Right hindlimb (tissue), 1 donor: ENCODE results near the gene GSTA2.
"Not testable (repeated sequence)": the region's sequence is repeated elsewhere in the genome, so short reads cannot be mapped to it uniquely, and the experiment has no call there.

ENCODE experiments used
- DNase-seq: peaks from one replicate; pipeline ENCODE4 v3.0.0-alpha.2; 2018

The GSTA2 gene

DNA sequence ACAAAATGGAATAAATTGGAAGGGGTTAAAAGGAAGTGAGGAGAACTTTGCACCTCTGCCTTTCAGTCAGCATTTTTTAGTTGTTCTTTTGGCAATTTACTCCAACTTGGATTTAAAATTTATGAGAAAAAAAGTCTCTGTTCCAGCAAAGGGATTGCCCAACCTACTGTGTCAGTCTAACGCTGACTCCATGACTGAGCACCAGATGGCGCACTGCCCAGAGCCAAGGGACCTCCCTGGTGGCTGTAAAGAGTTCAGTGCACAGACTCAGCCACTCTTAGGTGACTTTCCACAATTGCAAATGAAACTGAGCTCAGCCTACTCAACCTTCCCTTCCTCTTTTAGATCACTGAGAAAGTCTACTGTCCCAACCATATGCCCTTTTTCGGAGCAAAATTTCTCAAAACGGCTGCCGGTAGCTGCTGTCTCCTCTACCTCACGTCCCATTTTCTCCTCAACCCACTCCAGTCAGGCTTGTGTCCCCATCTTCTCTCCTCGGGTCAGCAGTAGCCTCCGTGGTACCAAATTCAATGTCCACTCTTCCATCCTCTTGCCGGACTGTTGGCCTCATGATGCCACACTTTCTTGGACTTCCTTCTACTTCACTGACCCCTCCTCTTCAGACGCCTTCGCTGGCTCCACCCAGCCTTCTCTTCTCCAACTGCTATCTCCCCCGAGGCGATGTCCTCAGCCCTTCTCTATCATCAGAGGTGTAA lies 38.7 kb downstream of the GSTA2 start:
- DNase-seq: peak; percentile 29

DNA sequence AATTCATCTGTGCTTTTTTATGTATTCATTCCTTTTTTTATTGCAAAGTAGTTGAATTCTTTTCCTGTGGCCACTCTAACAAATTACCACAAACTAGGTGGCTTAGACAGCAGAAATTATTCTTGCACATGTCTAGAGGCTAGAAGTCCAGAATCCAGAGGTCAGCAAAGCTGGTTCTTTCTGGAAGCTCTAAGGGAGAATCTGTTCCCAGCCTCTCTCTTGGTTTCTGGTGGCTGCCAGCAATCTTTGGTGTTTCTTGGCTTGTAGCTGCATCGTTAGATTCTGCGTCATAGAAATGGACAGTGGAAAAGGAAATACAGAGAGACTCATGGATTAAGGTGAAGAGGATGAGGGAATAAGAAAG lies 39.3 kb downstream of the GSTA2 start:
- DNase-seq: no peak

DNA sequence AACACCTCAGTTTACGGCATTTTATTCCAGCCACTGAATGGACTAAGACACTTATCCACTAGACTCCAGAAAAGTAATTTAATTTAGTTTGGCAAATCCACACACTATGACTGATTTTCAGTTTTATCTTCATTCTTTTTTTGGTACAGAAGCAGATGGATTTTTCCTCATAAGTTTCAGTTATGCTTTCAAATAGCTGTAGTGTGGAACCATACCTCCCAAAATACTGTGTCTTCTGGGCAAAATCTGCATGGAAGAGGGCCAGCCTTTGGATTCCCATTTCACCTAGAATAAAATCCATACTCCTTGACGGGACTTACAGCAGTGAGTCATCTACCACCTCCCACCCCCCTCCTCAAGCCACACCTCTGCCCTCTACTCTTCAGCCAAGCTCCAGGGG lies 43.0 kb downstream of the GSTA2 start:
- DNase-seq: no peak

DNA sequence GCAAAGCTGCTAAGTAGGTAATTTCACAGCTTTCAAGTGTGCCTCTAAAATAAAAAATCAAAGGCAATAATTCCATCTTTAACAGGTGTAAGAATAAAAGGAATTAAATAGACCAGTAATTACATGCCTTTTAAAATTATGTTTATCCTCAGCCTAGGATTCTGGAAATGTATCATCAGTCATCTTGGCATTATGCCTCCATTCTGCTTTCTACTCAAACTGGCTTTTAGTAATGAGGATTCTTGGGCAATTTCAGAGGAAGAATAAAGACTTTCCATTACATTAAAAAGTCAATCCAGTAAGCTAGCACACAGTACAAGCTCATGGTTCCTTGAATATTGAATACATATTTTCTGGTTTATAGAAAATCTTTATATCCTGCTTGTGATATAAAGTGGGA lies 44.7 kb downstream of the GSTA2 start:
- no peak for DNase-seq

DNA sequence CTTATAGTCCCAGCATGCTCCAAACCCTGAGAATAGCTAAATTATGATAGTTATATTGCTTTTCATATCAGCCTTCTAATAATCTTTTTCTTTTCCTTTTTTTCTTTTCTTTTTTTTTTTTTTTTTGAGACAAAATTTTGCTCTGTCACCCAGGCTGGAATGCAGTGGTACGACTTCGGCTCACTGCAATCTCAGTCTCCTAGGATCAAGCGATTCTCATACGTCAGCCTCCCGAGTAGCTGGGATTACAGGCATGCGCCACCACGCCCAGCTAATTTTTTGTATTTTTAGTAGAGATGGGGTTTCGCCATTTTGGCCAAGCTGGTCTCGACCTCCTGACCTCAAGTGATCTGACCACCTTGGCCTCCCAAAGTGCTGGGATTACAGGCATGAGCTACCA lies 48.5 kb downstream of the GSTA2 start:
- DNase-seq: not testable (repeated sequence)

DNA sequence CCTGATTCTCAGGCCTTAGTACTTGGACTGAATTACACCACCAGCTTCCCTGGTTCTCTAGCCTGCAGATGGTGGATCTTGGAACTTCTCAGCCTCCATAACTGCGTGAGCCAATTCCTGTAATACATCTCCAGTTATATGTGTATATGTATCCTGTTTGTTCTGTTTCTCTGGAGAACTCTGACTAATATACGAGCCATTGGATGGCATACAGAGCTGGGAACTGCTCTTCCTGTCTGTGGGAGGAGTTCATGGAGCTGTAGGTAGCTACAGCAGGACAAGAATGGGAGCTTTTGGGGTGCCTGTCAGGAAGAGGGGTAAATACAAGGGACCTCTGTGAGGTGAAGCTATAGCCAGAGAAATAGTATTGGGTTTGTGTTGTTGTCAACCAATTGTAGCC lies 51.1 kb downstream of the GSTA2 start:
- DNase-seq: no peak

DNA sequence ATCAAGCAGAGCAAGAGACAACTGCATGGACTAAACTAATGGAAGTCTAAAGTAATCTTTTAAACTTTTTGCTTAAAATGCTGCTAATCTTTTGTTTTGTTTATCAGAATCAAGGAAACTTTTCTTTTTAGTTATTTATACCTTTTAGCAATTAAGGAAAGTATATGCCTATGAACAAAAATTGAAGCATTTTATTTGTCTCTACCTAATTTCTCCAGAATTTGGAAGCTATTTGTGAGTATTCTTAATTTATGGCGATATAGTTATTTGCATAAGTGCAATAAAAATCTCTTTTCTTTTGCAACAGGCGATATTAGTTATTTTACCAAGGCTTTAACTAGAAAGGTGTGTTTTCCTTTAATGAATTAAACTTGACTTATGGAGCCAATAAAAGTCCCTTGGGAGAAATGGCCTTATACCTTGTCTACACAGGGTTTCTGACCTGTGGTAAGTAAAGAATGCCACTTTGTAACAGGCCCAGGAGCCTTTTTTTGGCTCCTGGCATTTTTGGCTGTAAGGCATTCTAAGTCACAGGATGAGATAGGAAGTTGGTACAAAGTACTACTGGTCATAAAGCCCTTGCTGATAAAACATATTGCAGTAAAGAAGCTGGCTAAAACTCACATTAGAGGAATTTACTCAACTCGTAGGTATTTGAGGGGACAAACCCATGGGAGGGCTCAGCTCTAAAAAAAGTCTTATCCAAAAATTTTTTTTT lies 55.2 kb downstream of the GSTA2 start:
- DNase-seq: no peak

DNA sequence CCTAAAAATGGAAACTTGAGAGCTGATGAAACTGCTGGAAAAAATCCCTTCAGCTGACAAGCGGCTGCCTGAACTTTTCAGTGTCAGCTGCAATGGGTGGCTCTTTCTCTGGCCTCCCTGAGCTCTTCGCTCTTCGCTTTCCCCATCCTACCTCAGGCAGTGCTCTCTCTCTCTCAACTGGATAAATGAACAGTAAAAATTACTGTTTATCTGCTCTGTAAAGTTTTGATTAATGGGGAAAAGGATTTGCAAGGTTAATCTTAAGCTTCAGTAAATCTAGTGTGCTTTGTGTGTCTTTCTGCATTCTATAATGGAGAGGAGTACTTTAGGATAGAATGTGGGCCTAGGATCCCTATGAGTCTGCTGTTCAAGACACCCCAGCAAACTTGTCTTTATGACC lies 57.3 kb downstream of the GSTA2 start:
- DNase-seq: no peak

DNA sequence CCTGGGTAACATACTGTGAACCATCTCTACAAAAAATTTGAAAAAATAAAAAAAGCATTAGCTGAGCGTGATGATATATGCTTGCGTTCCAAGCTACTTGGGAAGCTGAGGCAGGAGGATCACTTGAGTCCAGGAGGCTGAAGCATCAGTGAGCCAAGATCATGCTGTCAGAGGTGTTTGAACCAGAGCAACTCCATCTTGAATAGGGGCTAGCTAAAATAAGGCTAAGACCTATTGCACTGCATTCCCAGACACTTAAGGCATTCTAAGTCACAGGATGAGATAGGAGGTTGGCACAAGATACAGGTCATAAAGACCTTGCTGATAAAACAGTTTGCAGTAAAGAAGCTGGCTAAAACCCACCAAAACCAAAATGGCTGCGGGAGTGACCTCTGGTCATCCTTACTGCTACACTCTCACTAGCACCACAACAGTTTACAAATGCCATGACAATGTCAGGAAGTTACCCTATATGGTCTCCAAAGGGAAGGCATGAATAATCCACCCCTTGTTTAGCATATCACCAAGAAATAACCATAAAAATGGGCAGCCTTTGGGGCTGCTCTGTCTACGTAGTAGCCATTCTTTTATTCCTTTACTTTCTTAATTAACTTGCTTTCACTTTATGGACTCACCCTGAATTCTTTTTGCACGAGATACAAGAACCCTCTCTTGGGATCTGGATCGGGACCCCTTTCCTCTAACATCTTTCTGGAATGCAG lies 58.3 kb downstream of the GSTA2 start:
- DNase-seq: not testable (repeated sequence)

DNA sequence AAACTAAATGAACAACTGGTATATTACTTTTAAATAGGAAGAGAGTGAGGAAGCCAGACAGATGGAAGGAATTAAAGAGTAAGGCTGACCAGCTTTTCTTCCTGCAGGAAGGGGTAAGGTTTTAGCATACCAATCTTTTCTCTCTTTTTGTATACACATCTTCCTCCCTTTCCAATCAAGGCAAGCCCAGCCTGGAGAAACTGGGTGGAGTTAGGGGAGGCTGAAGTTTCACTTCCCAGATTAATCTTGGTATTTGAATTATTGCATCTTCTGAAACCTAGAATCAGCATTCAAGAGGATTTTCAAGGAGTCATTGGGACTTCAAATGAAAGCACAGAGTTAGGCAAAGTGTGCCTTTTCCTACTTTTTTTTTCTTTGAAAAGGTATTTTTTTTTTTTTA lies 59.2 kb downstream of the GSTA2 start:
- no peak for DNase-seq
